ENCODE data around the gene VEGFD. TPM values are rescaled to one million over a fixed set of nuclear protein-coding genes. Genes with fewer than 3 reads are reported as not detected.

VEGFD gene
- total RNA-seq, 1 donor from 2014 or later = 1.2 TPM

DNA sequence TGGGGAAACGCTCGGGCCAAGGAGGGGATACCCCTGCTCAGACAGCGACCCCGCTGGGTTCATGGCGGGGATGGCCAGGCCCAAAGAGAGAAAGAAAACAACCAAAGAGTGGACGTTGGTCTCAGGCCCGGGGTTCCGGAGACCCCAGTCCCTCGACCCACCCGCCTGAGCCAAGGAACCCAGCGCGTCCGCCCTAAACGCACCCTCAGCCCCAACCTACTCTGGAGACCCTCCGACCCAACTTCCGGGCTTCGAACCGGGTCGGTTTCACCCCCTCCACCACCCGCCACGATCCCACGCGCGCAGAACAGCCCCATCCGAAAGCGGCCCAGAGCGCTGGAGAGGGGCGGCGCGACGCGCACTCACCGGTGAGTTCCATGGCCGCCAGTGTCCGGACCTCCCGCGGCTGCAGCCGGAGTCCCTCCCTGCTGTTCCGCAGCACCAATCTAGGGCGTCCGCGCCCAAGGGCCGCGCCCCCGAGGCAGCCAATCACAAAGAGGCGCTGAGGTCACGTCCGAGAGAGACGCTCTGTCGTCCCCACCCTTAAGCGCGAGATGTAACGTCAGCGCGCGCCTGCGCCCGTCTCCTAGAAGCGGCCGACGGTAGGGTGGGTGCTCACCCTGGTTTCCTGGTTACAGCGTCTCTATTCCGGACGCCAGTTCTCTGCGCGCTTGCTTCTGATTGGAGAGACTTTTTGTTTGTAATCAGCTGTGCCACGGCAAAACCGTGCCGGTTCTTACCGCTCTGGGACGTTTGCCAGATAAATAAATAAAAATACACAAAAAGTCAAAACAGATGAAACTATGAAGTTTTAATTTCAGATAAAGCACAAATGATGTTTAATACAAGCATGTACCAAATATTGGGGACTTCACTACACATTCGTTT lies 48.8 kb downstream of the VEGFD start, which contains the start of gene PIGA:
Gene PIGA (minus strand): TSS at position 389 of the 888 bp plus-strand sequence. CDS start 3,593 bp downstream, outside the sequence.
- Mint-ChIP-seq H3K9me3 (no peaks in the 10 kb centered on the region), H3K4me3 (peak within 1 kb of the TSS; percentile 92), H3K4me1 (peaks cover 39% of the 10 kb centered on the region), H3K36me3 (ENCODE audit: low read depth) (no peaks in the 10 kb centered on the region), H3K27me3 (ENCODE audit: low read depth) (no peaks in the 10 kb centered on the region), H3K27ac (ENCODE audit: unreplicated experiment) (peak within 1 kb of the TSS; percentile 97)
- TF ChIP-seq CTCF (conservative IDR thresholded peaks at IDR 0.05) = no peak
- peak; percentile 74 for DNase-seq (ENCODE audit: low read depth, low spot score)

DNA sequence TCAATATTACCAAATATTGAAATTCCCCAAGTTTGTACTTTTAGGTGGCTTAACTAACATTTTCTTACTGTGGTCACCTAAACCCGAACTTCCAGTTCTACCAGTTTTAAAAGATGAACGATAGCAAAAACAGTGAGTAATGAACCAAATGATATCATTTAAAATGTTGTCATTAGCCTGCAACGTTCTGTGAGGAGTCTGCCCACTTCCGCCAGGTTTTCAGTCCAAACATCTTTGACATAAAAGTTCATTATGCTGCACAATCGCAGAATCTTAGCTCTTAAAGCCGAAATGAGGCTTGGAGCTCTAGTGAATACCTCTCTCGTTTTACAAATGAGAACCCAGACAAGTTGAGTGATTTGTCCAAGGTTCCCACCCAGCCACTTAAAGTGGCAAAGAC lies 49.7 kb downstream of the VEGFD start:
- no peaks in the 10 kb centered on the region for H3K36me3 Mint-ChIP-seq (ENCODE audit: low read depth)
- no peaks in the 10 kb centered on the region for H3K27me3 Mint-ChIP-seq (ENCODE audit: low read depth)
- peak overlapping the region; percentile 92 for H3K4me3 Mint-ChIP-seq
- no peaks in the 10 kb centered on the region for H3K9me3 Mint-ChIP-seq
- TF ChIP-seq CTCF (conservative IDR thresholded peaks at IDR 0.05) = no peak
- peak overlapping the region; percentile 97 for H3K27ac Mint-ChIP-seq (ENCODE audit: unreplicated experiment)
- H3K4me1 Mint-ChIP-seq = peaks cover 31% of the 10 kb centered on the region
- no peak for DNase-seq (ENCODE audit: low read depth, low spot score)

DNA sequence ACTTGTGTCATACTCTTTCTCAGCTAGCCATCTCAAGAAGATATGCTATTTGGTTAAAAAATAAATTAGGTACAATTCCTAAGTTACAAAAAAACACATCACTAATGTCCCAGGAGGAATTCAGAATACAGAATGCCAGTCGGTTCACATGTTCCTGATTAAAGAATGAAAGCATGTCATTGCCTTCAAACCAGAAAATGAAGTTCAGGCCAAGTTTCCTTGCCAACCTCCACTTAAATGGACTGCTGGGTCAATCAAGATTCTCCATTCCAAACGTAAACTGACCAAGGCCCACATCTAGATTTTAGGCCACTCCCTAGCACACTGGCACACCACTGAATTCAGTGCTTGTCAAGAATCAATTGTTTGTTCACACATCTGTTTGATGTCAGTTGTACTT lies 55.4 kb downstream of the VEGFD start:
- Mint-ChIP-seq H3K9me3 (no peaks in the 10 kb centered on the region), H3K36me3 (ENCODE audit: low read depth) (no peaks in the 10 kb centered on the region), H3K4me1 (no peaks in the 10 kb centered on the region), H3K4me3 (no peak overlapping the region), H3K27me3 (ENCODE audit: low read depth) (peaks cover 2% of the 10 kb centered on the region), H3K27ac (ENCODE audit: unreplicated experiment) (peak overlapping the region; percentile 83)
- TF ChIP-seq CTCF (conservative IDR thresholded peaks at IDR 0.05) = no peak
- DNase-seq (ENCODE audit: low read depth, low spot score) = no peak

DNA sequence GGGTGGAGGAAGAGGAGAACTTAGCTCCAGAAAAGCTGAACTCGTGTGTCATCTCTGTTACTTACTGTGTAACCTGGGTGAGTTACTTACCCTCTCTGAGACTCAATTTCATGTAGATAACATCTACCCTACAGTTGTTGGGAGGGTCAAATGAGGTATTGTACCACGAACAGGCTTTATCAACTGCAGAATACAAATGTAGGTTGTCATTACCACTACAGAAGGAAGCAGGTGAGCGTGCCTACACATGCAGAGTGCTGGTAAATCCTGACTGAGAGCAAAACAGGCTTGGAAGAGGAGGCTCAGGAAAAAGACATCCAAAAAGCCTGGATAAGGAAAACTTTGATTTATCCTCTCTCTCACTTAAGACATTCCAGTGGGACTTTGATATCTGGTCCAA lies 56.1 kb downstream of the VEGFD start:
- H3K36me3 Mint-ChIP-seq (ENCODE audit: low read depth) = no peaks in the 10 kb centered on the region
- H3K4me1 Mint-ChIP-seq = no peaks in the 10 kb centered on the region
- TF ChIP-seq CTCF (conservative IDR thresholded peaks at IDR 0.05) = no peak
- H3K4me3 Mint-ChIP-seq = no peak overlapping the region
- no peaks in the 10 kb centered on the region for H3K9me3 Mint-ChIP-seq
- no peak overlapping the region for H3K27ac Mint-ChIP-seq (ENCODE audit: unreplicated experiment)
- peaks cover 4% of the 10 kb centered on the region for H3K27me3 Mint-ChIP-seq (ENCODE audit: low read depth)
- no peak for DNase-seq (ENCODE audit: low read depth, low spot score)

DNA sequence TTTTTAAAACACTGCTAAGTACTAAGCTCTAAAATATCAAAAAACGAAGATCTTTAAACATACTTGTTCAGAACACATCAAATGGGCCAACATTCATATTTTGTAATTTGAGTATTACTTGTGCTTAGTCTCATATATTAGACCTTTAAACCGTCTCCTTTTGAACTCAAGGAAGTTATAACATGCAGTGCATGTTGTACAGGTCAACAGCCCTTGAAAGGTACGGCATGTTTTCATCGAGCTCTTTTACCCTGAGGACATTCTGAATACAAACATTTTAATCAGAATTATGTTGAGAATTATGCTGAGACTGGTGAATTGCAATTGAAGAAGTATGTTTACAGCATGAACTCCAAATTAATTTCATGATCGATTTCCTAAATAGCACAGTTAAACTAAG lies 61.7 kb downstream of the VEGFD start:
- DNase-seq (ENCODE audit: low read depth, low spot score) = no peak
- Mint-ChIP-seq H3K4me3 (no peak overlapping the region), H3K9me3 (no peaks in the 10 kb centered on the region), H3K27ac (ENCODE audit: unreplicated experiment) (no peak overlapping the region), H3K4me1 (peaks cover 17% of the 10 kb centered on the region), H3K27me3 (ENCODE audit: low read depth) (peaks cover 7% of the 10 kb centered on the region), H3K36me3 (ENCODE audit: low read depth) (peaks cover 5% of the 10 kb centered on the region)
- TF ChIP-seq CTCF (conservative IDR thresholded peaks at IDR 0.05) = no peak
